ENCODE data around the gene SEC22A. TPM values are rescaled to one million over a fixed set of nuclear protein-coding genes. Genes with fewer than 3 reads are reported as not detected.
A peak's percentile ranks its signal among the peaks of the same experiment; 100 is the strongest.

SEC22A gene
- total and polyA plus RNA-seq, 2 of the 8 experiments (the other 6 are each of a cell fraction or from before 2014, with no cell fraction given) = 10.6 to 17.1 TPM

DNA sequence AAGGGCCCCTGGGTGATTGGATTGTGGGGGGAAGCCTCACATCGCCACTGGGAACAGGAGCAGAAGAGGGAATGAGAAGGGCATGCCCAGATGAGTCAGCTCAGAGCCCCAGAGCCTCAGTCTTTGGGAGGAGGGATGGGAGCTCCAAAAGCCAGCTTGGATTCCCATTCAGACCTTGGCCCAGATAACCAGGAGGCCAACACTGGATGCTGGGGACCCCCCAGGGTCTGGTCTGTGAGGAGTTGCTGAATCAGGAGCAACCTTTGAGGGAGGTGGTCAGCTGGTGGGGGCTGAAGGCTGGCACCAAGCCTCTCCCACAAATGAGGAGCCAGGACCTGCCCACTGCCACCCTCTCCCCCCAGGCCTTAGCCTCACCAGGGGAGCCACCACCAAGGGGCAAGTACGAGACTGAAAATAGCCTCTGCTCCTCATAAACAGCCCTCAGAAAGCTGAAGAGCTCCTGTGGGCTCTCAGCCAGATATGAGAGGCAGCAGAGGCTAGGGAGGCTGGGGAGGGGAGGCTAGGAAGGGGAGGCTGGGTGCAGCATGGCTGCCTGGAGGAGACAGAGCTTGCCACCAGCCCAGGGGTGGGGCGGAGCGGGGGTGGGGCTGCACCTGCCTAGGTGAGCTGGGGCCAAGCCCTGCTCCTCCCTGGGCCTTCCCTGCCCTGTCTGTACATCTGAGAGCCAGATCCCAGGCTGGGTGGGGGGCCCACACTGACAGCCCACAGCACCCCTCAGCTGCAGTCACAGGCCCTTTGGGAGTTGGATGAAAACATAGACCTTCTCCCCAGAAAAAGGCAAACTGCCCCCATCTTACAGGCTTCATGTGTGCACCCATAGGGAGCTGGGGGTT is 99.8 kb downstream of the SEC22A start:
- CTCF ChIA-PET (ENCODE audit: partially characterized antibody) = interaction anchor here (0.7 to 17.6 kb wide), 13 partner anchors 9 to 901 kb away, joined by 3 to 245 read pairs (median 6); no protein-coding TSS in a partner anchor
- Histone ChIP-seq H3K9me3 (ENCODE audit: insufficient read depth in 2 of 2, low read depth in 1 of 2, low read length in 1 of 2) (no peaks in the 10 kb centered on the region), H3K4me2 (ENCODE audit: insufficient read depth in 1 of 2, low read depth in 2 of 2, low read length in 2 of 2) (no peak overlapping the region), H2AFZ (ENCODE audit: low read length) (no peak overlapping the region), H3K56ac (replicated peaks; ENCODE audit: insufficient read length, low read depth, low read length) (no peak overlapping the region), H3K36me3 (ENCODE audit: control insufficient read depth in 2 of 4, insufficient read depth in 4 of 4, low read length in 3 of 4) (peaks cover 0 to 13% (median 6%) of the 10 kb centered on the region in 4 experiments; a peak in 4 of 8 replicates), H3K79me1 (ENCODE audit: low read depth, low read length) (peaks cover 2% of the 10 kb centered on the region; the same call in 1 of the 2 replicates), H3K18ac (ENCODE audit: extremely low read depth, low read length) (no peak overlapping the region), H3K4me1 (replicated peaks in 1 of 4; ENCODE audit: control insufficient read depth in 3 of 4, insufficient read depth in 4 of 4, low read length in 3 of 4) (no peaks in the 10 kb centered on the region), H4K20me1 (replicated peaks in 1 of 2; ENCODE audit: control insufficient read depth in 1 of 2, insufficient read depth in 2 of 2, low read length in 2 of 2) (no peaks in the 10 kb centered on the region), H3K14ac (ENCODE audit: insufficient read length) (no peak overlapping the region), H3K27me3 (replicated peaks in 1 of 4; ENCODE audit: control insufficient read depth in 3 of 4, extremely low read depth in 1 of 4, insufficient read depth in 3 of 4, low read length in 3 of 4) (no peaks in the 10 kb centered on the region), H4K91ac (replicated peaks; ENCODE audit: insufficient read length, low read length) (no peak overlapping the region), H2BK5ac (ENCODE audit: low read depth, low read length) (no peak overlapping the region), H3K27ac (ENCODE audit: low read depth, low read length) (no peak overlapping the region), H3K4ac (replicated peaks; ENCODE audit: insufficient read length, low read depth, low read length) (no peak overlapping the region), H2BK12ac (ENCODE audit: low read depth, low read length) (no peak overlapping the region), H3K23ac (ENCODE audit: insufficient read length) (no peak overlapping the region), H4K8ac (ENCODE audit: extremely low read depth, insufficient read depth, low read length) (no peak overlapping the region), H3K79me2 (ENCODE audit: control insufficient read depth in 1 of 2, insufficient read depth in 2 of 2, low read length in 2 of 2) (no peaks in the 10 kb centered on the region), H3K9ac (replicated peaks in 1 of 4; ENCODE audit: extremely low read depth in 1 of 4, low read depth in 3 of 4, low read length in 3 of 4) (no peak overlapping the region), H2BK20ac (ENCODE audit: low read length) (no peak overlapping the region), H2AK5ac (ENCODE audit: low read depth, low read length) (no peak overlapping the region), H2BK15ac (ENCODE audit: low read length) (no peak overlapping the region), H2BK120ac (replicated peaks; ENCODE audit: low read depth, low read length) (no peak overlapping the region), H3K4me3 (ENCODE audit: extremely low read depth in 1 of 4, insufficient read depth in 2 of 4, low read depth in 3 of 4, low read length in 4 of 4) (no peak overlapping the region), H4K5ac (ENCODE audit: insufficient read length, low read depth, low read length) (peak overlapping the region; percentile 17), H3K23me2 (ENCODE audit: low read depth, low read length) (no peaks in the 10 kb centered on the region)
- WGBS, 2 experiments (ENCODE audit: extremely low coverage in 1 of 2, insufficient coverage in 1 of 2, insufficient read length in 1 of 2, insufficient replicate concordance in 2 of 2, low coverage in 1 of 2, low lambda C conversion rate in 2 of 2, missing lambda C conversion rate in 1 of 2) = 44% methylated on average over 2 of the region's 4 CpGs; no CpG with 5 or more reads in 1 of the 2 experiments
- POLR2A ChIA-PET (ENCODE audit: partially characterized antibody) = interaction anchor here (0.9 to 7.0 kb wide), 5 partner anchors 9 to 26 kb away, joined by 3 to 35 read pairs (median 4); no protein-coding TSS in a partner anchor
- TF ChIP-seq POU5F1 (IDR thresholded peaks at IDR 0.05; ENCODE audit: low read depth, low read length) (no peak), SP4 (IDR thresholded peaks at IDR 0.05; ENCODE audit: low read length) (no peak), MAFK (IDR thresholded peaks at IDR 0.05; ENCODE audit: low read depth, low read length) (no peak)
- no peak for DNase-seq (ENCODE audit: low read depth in 1 of 2, low spot score in 2 of 2)
- no peak for FAIRE-seq
